HG02759 (cell line): ENCODE measurements around the gene ADAMTSL1.
"Not testable (repeated sequence)": the region's sequence is repeated elsewhere in the genome, so short reads cannot be mapped to it uniquely, and the experiment has no call there.

Source experiments
- ATAC-seq: cut with Tn5 transposase; IDR thresholded peaks from one replicate; pipeline ENCODE4 v1.9.1; 2021; ENCODE audit warnings: mild to moderate bottlenecking, moderate library complexity; ENCODE audit not compliant: unreplicated experiment

The ADAMTSL1 gene

DNA sequence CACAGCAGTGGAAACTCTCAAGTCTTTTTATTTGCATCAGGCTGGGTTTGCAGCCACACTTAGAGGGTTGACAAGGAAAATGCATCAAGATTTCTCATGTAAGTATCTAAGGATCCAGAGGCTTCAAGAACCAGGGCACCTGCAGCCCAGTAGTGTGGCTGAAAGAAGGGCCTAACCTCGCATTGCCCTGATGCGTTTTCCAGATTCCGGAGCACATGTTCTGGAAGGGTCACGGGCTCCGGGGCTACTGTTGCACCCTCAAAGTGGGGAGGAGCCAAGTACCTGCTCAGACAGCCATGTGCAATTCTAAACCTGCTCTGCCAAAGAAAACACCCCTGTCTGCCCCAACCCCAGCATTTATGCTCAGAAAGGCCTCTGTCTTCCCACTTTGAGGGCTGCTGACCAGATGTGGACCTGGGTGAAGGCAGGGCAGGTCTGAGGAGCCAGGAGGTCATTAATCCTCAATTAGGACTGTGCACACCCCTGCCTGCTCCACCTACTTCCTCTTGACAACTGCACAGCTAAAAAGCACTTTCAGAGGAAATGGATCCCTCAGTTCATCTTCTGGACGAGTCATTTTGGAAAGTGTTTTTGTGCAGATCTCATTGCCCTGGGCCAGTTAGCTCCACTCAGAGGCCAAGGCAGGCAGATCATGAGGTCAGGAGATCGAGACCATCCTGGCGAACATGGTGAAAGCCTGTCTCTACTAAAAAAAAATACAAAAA, 448.4 kb downstream of the ADAMTSL1 start:
- no peak for ATAC-seq

DNA sequence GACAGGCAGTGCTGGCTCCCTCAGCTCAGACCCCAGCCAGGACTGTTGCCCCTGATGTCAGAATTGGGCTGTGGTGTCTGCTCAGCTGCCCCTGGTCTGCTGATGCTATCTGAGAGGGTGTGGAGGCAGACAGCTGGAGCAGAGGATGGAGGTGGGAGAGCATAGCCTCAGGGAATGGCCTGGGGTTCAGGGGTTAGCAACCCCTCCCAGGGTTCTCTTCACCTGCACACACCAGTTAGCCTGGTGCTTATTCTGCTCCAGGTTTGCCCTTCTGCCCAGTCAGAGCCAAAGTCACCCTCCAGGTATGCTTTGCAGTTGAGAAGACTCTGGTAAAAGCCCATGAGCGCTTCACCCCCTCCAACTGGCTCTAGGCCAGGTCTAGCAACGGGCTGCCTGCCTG, 449.2 kb downstream of the ADAMTSL1 start:
- ATAC-seq = no peak

DNA sequence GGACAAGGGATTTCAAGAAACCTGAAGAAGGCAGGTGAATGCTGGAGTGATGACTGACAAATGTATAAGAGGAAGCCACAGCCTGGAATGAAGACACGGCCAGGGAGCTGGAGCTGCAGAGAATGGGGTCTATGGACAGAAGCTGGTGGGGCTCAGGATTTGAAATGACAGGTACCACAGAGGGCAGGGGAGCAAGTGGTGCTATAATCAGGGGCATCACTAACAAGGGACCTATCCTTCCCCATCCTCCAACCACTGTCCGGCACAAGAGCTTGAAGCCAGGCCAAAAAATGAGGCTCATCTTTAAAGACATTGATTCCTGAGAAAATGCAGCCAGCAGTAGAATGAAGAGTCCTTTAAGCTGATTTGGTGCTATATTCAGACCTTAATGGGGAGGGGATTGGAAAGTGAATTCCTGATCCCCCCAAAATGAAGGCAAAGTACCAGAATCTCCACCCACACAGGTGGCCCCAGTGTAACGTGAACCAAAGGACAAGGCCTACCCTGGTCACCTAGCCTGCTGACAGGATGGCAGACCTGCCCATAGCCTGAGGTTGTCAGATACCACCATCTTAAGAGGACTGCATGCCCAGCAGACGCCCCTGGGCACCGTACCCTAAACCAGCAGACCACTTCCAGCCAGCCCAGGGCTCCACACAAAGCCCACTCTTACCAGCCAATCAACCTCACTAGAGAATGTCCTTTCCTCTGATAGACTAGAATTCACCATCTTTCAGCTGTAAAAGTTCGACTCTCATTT, 449.9 kb downstream of the ADAMTSL1 start:
- no peak for ATAC-seq

DNA sequence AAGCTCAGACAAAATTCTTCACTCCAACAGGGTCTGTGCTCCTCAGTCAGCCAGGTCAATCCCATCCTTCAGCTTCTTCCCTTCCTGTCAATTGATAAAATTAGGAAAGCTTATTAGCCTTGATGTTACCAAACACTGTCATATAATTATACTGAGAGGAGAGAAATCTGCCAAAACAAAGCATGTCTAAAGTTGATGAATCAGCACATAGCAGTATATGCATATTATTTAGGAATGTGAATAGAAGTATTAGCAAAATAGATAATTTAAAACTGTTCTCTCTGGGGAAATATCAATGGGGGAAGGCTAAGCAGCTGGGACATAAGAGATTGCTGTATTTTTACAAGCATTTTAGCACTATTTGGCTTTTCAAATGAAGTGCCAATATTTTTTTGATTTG, 451.9 kb downstream of the ADAMTSL1 start:
- no peak for ATAC-seq

DNA sequence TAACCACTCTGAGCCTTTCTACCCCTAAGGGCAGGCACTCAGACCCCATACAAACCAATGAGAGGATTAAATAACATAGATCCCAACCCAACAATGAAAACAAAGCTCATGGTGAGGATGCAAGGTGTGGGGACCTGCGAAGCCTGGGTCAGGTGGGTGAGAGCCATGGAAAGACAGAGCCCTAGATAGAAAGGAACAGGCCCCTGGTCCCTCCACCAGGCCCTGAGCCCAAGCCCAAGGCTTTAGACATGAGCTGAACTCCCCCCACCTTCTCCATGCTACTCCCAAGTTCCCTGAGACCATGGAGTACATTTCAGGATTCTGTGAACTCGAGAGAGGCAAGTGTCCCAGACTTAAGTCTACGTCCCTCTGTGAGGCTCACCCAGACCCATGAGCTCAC, 452.6 kb downstream of the ADAMTSL1 start:
- ATAC-seq = no peak

DNA sequence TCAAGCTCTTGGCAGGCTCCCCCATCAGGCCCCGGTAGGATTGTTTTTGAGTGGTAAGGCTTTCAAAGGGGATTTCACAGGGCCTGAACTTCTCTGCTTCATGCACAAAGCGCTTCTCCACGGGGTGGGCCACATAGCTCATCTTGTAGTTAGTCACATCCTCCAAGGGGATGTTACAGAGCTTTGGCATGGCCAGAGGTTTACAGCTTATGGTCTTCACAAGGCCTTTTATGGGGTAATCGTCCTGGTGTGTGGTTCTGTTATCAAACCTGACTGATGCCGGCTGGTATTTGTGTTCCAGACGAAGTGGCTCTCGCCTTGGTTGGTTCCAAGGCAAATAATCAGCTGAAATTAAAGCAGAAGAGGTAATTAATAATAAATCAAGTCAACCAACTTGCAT, 454.8 kb downstream of the ADAMTSL1 start:
- no peak for ATAC-seq

DNA sequence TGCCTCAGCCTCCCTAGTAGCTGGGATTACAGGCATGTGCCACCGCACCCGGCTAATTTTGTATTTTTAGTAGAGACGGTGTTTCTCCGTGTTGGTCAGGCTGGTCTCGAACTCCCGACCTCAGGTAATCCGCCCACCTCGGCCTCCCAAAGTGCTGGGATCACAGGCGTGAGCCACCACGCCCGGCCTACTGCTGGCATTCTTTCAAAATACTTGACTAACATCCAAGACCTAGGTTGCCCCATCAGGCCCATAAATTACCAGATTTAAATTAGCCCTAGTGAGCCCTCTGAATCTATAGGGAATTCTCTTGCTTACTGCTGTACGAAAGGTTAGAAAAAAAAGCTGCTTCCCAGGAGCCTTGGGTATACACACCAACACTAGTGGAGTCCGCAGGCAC, 456.7 kb downstream of the ADAMTSL1 start:
- ATAC-seq = not testable (repeated sequence)

DNA sequence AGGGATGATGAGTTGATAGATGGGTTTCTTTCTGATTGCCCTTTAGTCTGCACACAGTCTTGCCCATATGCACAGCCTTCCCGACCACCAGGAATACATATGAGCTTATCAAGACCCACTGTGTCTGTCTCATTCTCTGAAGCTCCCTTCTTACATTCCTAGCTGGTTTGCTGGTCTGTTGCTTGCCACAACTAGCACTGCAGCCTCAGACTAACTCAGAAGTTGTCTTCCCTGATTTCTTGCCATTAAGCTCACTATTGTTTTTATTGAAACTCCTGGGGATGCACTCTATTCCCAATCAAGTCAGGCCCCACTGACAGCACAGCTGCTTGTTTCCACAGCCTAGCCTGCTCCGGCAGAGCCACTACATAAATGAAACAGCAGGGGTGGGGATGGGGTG, 461.6 kb downstream of the ADAMTSL1 start:
- ATAC-seq = no peak

DNA sequence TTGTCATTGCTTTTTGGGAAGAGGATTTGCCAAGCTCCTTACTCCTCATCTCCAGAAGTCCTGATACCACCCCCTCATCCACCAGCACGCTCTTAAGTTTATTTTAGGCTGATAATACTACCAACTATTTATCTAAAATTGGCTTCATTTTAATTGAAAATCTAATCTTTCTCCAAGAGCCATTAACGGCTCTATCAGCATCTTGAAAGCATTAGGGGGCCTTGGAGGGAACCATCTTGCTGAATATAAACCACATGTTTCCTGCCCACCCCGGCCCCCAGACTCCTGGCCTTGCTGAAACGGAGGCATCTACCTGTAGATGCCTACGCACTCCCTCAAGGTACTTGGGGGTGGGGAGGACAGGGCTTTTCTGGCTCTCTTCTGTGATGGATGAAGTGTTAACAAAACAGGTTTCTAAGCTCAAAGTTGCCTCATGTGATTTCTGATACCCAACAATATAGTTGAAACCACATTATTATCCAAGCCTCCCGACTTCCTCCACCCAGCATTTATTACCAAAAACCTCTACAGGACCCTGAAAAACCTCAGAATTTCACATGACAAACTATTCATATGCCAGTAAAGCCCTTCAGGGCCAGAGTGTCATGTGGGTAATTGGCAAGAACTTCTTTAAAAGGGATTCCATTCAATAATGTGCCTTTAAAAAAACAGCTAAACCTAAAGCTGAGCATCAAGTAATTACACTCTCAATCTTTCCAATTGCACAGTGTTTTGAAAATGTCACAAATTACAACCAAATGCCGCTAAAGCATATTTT, 462.3 kb downstream of the ADAMTSL1 start:
- no peak for ATAC-seq

DNA sequence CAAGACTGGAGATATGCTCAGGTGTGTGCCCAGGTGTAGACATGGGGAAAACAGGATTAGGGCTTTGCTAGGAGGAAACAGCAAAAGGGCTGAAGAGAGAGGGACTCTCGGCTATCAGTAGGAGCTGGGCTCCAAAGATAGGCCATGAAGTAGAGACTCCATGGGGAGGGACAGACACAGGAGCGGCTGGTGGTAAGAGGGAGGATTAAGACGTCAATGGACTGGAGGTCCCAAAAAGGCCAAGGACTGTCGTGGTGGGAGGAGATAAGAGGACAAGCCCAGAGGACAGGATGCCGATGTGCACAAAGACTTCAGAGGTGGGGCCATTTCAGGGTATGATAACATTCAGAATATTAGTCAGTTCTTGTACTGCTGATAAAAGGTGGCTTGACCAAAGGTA, 466.0 kb downstream of the ADAMTSL1 start:
- no peak for ATAC-seq

DNA sequence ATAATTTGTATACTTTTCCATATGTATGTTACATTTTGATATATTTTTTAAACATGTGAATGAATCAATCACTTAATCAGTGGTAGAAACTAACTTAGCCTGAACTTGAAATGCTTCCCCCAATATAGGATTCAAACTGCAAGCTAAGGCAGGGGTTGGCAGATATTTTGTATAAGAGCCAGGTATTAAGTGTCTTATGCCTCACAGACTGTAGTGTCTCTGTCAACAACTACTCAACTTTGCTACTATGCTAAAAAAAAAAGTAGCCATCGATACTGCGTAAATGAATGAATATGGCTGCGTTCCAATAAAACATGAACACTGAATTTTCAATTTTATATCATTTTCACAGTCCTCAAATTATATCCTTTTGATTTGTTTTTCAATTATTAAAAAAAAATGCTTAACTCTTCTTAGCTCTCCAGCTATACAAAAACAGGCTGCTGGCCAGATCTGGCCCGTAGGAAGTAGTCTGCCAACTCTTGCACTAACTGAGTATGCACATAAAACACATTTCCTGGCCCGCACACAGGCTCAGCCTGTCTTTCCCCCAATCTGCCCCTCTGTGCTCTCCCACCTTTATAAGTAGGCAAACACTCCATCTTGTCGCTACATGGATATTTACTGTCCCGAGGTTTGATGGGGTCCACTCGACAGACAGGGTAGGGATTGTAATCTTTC, 467.2 kb downstream of the ADAMTSL1 start:
- ATAC-seq = no peak

DNA sequence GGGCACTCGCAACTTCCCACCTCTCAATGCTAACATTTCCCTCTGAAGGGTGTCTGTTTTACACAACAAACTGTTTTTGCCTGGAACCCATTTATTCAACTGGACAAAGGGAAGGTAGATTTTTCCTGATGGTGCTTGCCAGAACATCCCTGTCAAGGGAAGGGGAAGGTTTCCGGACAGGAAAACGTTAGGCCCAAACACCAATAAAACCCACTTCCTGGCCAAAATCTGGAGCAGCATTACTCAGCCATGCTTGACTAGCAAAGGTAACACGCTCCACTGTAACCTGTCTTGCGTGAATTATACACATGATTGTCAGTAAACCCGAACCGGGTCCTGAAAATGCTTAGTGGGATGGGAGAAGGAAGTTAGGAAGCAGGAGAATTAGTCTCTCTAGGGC, 468.8 kb downstream of the ADAMTSL1 start:
- no peak for ATAC-seq

DNA sequence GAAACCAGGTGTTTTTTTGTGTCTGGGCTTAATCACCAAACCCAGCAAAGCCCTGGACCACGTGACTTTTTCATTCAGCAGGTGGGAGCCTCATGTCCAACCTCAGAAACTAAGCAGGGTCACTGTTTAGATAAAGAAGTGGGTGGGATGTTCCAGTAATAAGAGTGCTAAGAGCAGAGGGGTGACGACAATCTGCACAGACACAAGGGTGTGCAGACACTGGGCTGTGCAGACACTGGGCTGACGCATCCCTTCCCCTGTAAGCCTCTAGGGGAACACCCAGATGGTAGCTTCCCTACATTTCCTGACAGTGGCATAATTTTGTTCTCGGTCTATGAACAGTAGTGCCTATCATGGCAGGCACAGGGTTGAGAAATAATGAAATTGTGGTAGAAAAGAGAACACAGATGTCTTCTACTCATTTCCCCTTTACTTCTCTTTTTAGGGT, 474.0 kb downstream of the ADAMTSL1 start:
- peak; percentile 52 for ATAC-seq

DNA sequence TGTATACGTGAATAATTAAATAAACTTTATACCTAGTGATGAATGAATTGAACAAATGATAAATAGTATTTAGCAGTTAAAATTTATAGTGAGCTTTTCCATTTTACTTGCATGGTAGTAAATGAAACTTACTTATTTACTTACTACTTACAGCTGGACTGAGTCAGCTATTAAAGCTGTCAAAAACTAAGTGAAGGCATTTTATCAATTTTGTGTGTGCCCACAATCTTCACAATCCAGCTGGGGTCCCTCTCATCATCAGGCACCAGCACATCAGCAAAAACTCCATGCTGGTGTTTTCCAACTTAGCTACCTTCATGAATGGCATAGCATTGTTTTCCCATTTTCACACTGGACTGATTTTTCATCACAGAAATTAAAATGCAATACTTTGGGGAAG, 478.0 kb downstream of the ADAMTSL1 start:
- no peak for ATAC-seq

DNA sequence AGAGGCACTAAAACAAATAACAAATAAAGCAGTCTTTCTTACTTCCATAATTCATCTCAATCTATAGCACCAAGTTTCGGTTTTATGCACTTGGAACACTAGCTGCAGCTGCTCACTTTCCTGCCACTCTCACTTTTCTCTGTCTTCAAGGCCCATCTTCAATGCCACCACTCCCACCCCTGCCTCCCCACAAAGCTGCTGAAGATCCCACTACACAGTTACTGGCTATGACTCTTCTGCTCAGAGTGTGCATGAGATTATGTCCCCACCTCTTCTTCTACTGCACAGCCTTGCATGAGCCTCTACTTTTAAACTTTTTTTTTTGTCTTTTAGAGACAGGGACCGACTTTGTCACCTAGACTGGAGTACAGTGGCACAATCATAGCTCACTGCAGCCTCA, 481.7 kb downstream of the ADAMTSL1 start:
- no peak for ATAC-seq
